Mesothelial cell of epicardium (in vitro differentiated cells): ENCODE measurements around the gene HSD11B1L. TPM values are rescaled to one million over a fixed set of nuclear protein-coding genes. Genes with fewer than 3 reads are reported as not detected.

Experiments used
- DNase-seq, 2 experiments: peaks; one replicate each; pipeline ENCODE4 v3.0.0; 2021; ENCODE audit warnings: low spot score in 2 of 2; ENCODE audit not compliant: unreplicated experiment in 2 of 2
- H3K27ac Mint-ChIP-seq: 2 replicates; pipeline ENCODE4 v1.8.0; 2021; ENCODE audit warnings: mixed read lengths
- H3K27me3 Mint-ChIP-seq: 2 replicates; pipeline ENCODE4 v1.8.0; 2021; ENCODE audit warnings: low read depth, mixed read lengths
- H3K36me3 Mint-ChIP-seq: 2 replicates; pipeline ENCODE4 v1.8.0; 2021; ENCODE audit warnings: mixed read lengths
- H3K4me1 Mint-ChIP-seq: 2 replicates; pipeline ENCODE4 v1.8.0; 2021; ENCODE audit warnings: mixed read lengths
- H3K4me3 Mint-ChIP-seq: 2 replicates; pipeline ENCODE4 v1.8.0; 2021; ENCODE audit warnings: mild to moderate bottlenecking, moderate library complexity, mixed read lengths
- H3K9me3 Mint-ChIP-seq: 2 replicates; pipeline ENCODE4 v1.8.0; 2021; ENCODE audit warnings: mixed read lengths
- CTCF ChIP-seq: fragments of 200-600 bp; sonication (generic); IDR thresholded peaks from one replicate; pipeline ENCODE4 v1.5.0; 2021; ENCODE audit warnings: antibody characterized with exemption; ENCODE audit not compliant: unreplicated experiment
- total RNA-seq: library from RNA; stranded (reverse); gene quantifications from 3 replicates; pipeline ENCODE4 v1.2.1, GENCODE V29; 2021

The HSD11B1L gene
- total RNA-seq, 1 donor from 2014 or later: 16.0 TPM

- DNase-seq: no peak
- H3K4me1 Mint-ChIP-seq: no peaks in the 10 kb centered on the region
- no peaks in the 10 kb centered on the region for H3K27me3 Mint-ChIP-seq
- no peaks in the 10 kb centered on the region for H3K9me3 Mint-ChIP-seq
- H3K36me3 Mint-ChIP-seq: peaks cover 26% of the 10 kb centered on the region
- no peak overlapping the region for H3K27ac Mint-ChIP-seq
- no peak for TF ChIP-seq CTCF
- H3K4me3 Mint-ChIP-seq: no peak overlapping the region
These were observed 23.3 kb downstream of the HSD11B1L start for GRCh38 chr19:5703819-5704818.

GRCh38 chr19:5705552-5705951, 24.7 kb downstream of the HSD11B1L start:
- no peak for DNase-seq
- Mint-ChIP-seq H3K27ac (no peak overlapping the region), H3K36me3 (peaks cover 25% of the 10 kb centered on the region), H3K27me3 (no peaks in the 10 kb centered on the region), H3K4me3 (no peak overlapping the region), H3K4me1 (no peaks in the 10 kb centered on the region), H3K9me3 (no peaks in the 10 kb centered on the region)
- TF ChIP-seq CTCF: no peak

GRCh38 chr19:5706876-5707573, 26.2 kb downstream of the HSD11B1L start:
- Mint-ChIP-seq H3K4me1 (no peaks in the 10 kb centered on the region), H3K4me3 (no peak overlapping the region), H3K36me3 (peaks cover 15% of the 10 kb centered on the region), H3K9me3 (no peaks in the 10 kb centered on the region), H3K27me3 (no peaks in the 10 kb centered on the region), H3K27ac (no peak overlapping the region)
- TF ChIP-seq CTCF: no peak
- no peak for DNase-seq

- H3K4me1 Mint-ChIP-seq: no peaks in the 10 kb centered on the region
- H3K4me3 Mint-ChIP-seq: no peak overlapping the region
- no peak for TF ChIP-seq CTCF
- DNase-seq: no peak
- no peak overlapping the region for H3K27ac Mint-ChIP-seq
- H3K36me3 Mint-ChIP-seq: peaks cover 14% of the 10 kb centered on the region
- no peaks in the 10 kb centered on the region for H3K9me3 Mint-ChIP-seq
- no peaks in the 10 kb centered on the region for H3K27me3 Mint-ChIP-seq
These were observed 27.0 kb downstream of the HSD11B1L start for GRCh38 chr19:5707576-5708575.

- no peak for DNase-seq
- H3K27me3 Mint-ChIP-seq: no peaks in the 10 kb centered on the region
- no peaks in the 10 kb centered on the region for H3K4me1 Mint-ChIP-seq
- H3K9me3 Mint-ChIP-seq: no peaks in the 10 kb centered on the region
- H3K36me3 Mint-ChIP-seq: peaks cover 9% of the 10 kb centered on the region
- no peak for TF ChIP-seq CTCF
- H3K4me3 Mint-ChIP-seq: no peak overlapping the region
- no peak overlapping the region for H3K27ac Mint-ChIP-seq
These were observed 30.2 kb downstream of the HSD11B1L start for GRCh38 chr19:5711025-5711424.
